IMR-90 (cell line): ENCODE results near the gene MAGI2. TPM values are rescaled to one million over a fixed set of nuclear protein-coding genes. Genes with fewer than 3 reads are reported as not detected.

Experiments
- ATAC-seq: fragments of 200-7000 bp; cut with Tn5 transposase; 2 replicates; pipeline ENCODE4 v1.9.1; 2020; ENCODE audit warnings: low read depth, mild to moderate bottlenecking, moderate library complexity
- BruUV-seq: library from RNA; stranded (reverse); fragments of 400-500 nt; replicated peaks from 2 replicates; lab custom pipeline; 2021; lab: Mats Ljungman, UMichigan
- CTCF ChIA-PET: fragments of 300-600 bp; formaldehyde crosslinking; extraction: SDS; loops from one replicate; lab custom pipeline; 2021; ENCODE audit warnings: antibody characterized with exemption; lab: Yijun Ruan, JAX
- POLR2A ChIA-PET: fragments of 300-600 bp; sonication (Branson Sonifier 250); formaldehyde crosslinking; loops from one replicate; lab custom pipeline; 2022; ENCODE audit warnings: antibody characterized with exemption; ENCODE audit not compliant: unreplicated experiment; lab: Charles Lee
- DNase-seq: peaks from one replicate; pipeline ENCODE4 v3.0.0; 2013
- H2AFZ ChIP-seq: replicated peaks from 2 replicates; pipeline ENCODE3; 2013; ENCODE audit warnings: low read length, mild to moderate bottlenecking; ENCODE audit not compliant: poor library complexity
- H2AK5ac ChIP-seq: 2 replicates; pipeline ENCODE4 v1.6.1; 2013; ENCODE audit warnings: low read depth, low read length, inconsistent platforms
- H2AK9ac ChIP-seq: replicated peaks from 2 replicates; pipeline ENCODE3; 2013; ENCODE audit warnings: mild to moderate bottlenecking, low read depth, low read length, moderate library complexity; ENCODE audit not compliant: poor library complexity
- H2BK120ac ChIP-seq: 2 replicates; pipeline ENCODE4 v1.6.1; 2013; ENCODE audit warnings: low read depth, low read length, inconsistent platforms
- H2BK15ac ChIP-seq: 3 replicates; pipeline ENCODE4 v1.6.1; 2013; ENCODE audit warnings: low read depth, low read length, inconsistent platforms
- H2BK20ac ChIP-seq: 2 replicates; pipeline ENCODE4 v1.6.1; 2013; ENCODE audit warnings: low read depth, mild to moderate bottlenecking, inconsistent platforms, low read length, moderate library complexity
- H2BK5ac ChIP-seq: 2 replicates; pipeline ENCODE4 v1.6.1; 2013; ENCODE audit warnings: mild to moderate bottlenecking, low read depth, low read length, inconsistent platforms; ENCODE audit not compliant: poor library complexity, severe bottlenecking
- H3K14ac ChIP-seq: replicated peaks from 2 replicates; pipeline ENCODE4 v1.6.1; 2013; ENCODE audit warnings: low read depth, low read length, inconsistent platforms
- H3K18ac ChIP-seq: 2 replicates; pipeline ENCODE4 v1.6.1; 2013; ENCODE audit warnings: low read depth, low read length, control low read depth
- H3K23ac ChIP-seq: 2 replicates; pipeline ENCODE4 v1.6.1; 2013; ENCODE audit warnings: low read depth, low read length, inconsistent platforms
- H3K27ac ChIP-seq: 2 replicates; pipeline ENCODE4 v1.5.1; 2013; ENCODE audit warnings: mild to moderate bottlenecking, control low read depth, low read length; ENCODE audit not compliant: insufficient read depth
- H3K27me3 ChIP-seq: 2 replicates; pipeline ENCODE4 v1.6.1; 2013; ENCODE audit warnings: low read length; ENCODE audit not compliant: control insufficient read depth, insufficient read depth
- H3K36me3 ChIP-seq: 2 replicates; pipeline ENCODE4 v1.6.1; 2013; ENCODE audit warnings: low read length, mixed read lengths; ENCODE audit not compliant: control insufficient read depth, insufficient read depth
- H3K4ac ChIP-seq: 2 replicates; pipeline ENCODE4 v1.6.1; 2013; ENCODE audit warnings: low read depth, low read length, inconsistent platforms
- H3K4me1 ChIP-seq: 2 replicates; pipeline ENCODE4 v1.6.1; 2013; ENCODE audit warnings: low read length, mixed read lengths; ENCODE audit not compliant: control insufficient read depth, insufficient read depth
- H3K4me2 ChIP-seq: 2 replicates; pipeline ENCODE4 v1.6.1; 2013; ENCODE audit warnings: low read depth, mild to moderate bottlenecking, control low read depth, low read length, moderate library complexity
- H3K4me3 ChIP-seq: 2 replicates; pipeline ENCODE4 v1.5.1; 2013; ENCODE audit warnings: low read depth, mild to moderate bottlenecking, control low read depth, low read length, moderate library complexity; ENCODE audit not compliant: insufficient read depth
- H3K56ac ChIP-seq: 2 replicates; pipeline ENCODE4 v1.6.1; 2013; ENCODE audit warnings: low read length, inconsistent platforms; ENCODE audit not compliant: insufficient read depth; ENCODE audit errors: extremely low read depth
- H3K79me1 ChIP-seq, 2 experiments: 2 replicates each; pipeline ENCODE4 v1.6.1; 2013; ENCODE audit warnings: low read length in 2 of 2, inconsistent platforms in 1 of 2, low read depth in 1 of 2
- H3K9ac ChIP-seq: 2 replicates; pipeline ENCODE4 v1.6.1; 2013; ENCODE audit warnings: low read depth, low read length, control low read depth
- H3K9me1 ChIP-seq: 2 replicates; pipeline ENCODE4 v1.6.1; 2013; ENCODE audit warnings: low read length, inconsistent platforms; ENCODE audit not compliant: insufficient read depth
- H3K9me3 ChIP-seq: 2 replicates; pipeline ENCODE4 v1.6.1; 2013; ENCODE audit warnings: low read length; ENCODE audit not compliant: control insufficient read depth, insufficient read depth
- H4K20me1 ChIP-seq: 2 replicates; pipeline ENCODE4 v1.6.1; 2013; ENCODE audit warnings: low read length, inconsistent platforms; ENCODE audit not compliant: insufficient read depth
- H4K5ac ChIP-seq: 2 replicates; pipeline ENCODE4 v1.6.1; 2013; ENCODE audit warnings: mild to moderate bottlenecking, low read depth, low read length, control low read depth
- H4K8ac ChIP-seq, 2 experiments: 2 replicates each; pipeline ENCODE4 v1.6.1; 2013; ENCODE audit warnings: low read depth in 2 of 2, low read length in 2 of 2, control low read depth in 1 of 2, inconsistent platforms in 1 of 2
- H4K91ac ChIP-seq: 2 replicates; pipeline ENCODE4 v1.6.1; 2013; ENCODE audit warnings: low read depth, low read length, inconsistent platforms; ENCODE audit not compliant: insufficient read depth
- BHLHE40 ChIP-seq: fragments of 150-350 bp; IDR thresholded peaks from 2 replicates; pipeline ENCODE4 v1.6.1; 2016; ENCODE audit warnings: mild to moderate bottlenecking, low read depth, low read length
- CHD1 ChIP-seq: IDR thresholded peaks from 2 replicates; pipeline ENCODE4 v1.6.1; 2012; ENCODE audit warnings: low read depth, low read length, improper control_type of control experiment
- MAZ ChIP-seq: IDR thresholded peaks from 2 replicates; pipeline ENCODE4 v1.6.1; 2012; ENCODE audit warnings: low read depth, mild to moderate bottlenecking, low read length, improper control_type of control experiment, moderate library complexity, borderline replicate concordance
- MXI1 ChIP-seq: IDR thresholded peaks from 2 replicates; pipeline ENCODE4 v1.6.1; 2012; ENCODE audit warnings: low read depth, mild to moderate bottlenecking, low read length, moderate library complexity, borderline replicate concordance
- RAD21 ChIP-seq: IDR thresholded peaks from 2 replicates; pipeline ENCODE4 v1.6.1; 2012; ENCODE audit warnings: low read length, improper control_type of control experiment
- RCOR1 ChIP-seq: IDR thresholded peaks from 2 replicates; pipeline ENCODE4 v1.6.1; 2012; ENCODE audit warnings: mild to moderate bottlenecking, low read length, improper control_type of control experiment; ENCODE audit not compliant: insufficient replicate concordance
- RFX5 ChIP-seq: IDR thresholded peaks from 2 replicates; pipeline ENCODE4 v1.8.0; 2012; ENCODE audit warnings: low read depth, mild to moderate bottlenecking, low read length, moderate library complexity
- SMC3 ChIP-seq: fragments of 150-350 bp; IDR thresholded peaks from 2 replicates; pipeline ENCODE4 v1.6.1; 2016; ENCODE audit warnings: low read depth, mild to moderate bottlenecking, antibody characterized with exemption, low read length, moderate library complexity
- WGBS, 2 experiments: methylation state at CpG; one replicate each; pipeline versions ENCODE4 v1.1.5 to v1.1.7; 2013; ENCODE audit warnings: missing lambda C conversion rate in 2 of 2; ENCODE audit not compliant: insufficient read length in 1 of 2; ENCODE audit errors: extremely low coverage in 2 of 2; 5-methylcytosine and 5-hydroxymethylcytosine counted together
- dilution Hi-C: fragments of 300-500 bp; cut with HindIII; formaldehyde crosslinking; loops from one replicate; pipeline ENCODE4 v1.14.3; 2018; ENCODE audit warnings: low sequenced_read_pairs; ENCODE audit not compliant: unreplicated experiment
- in situ Hi-C: fragments of 300-500 bp; cut with MboI; formaldehyde crosslinking; loops from 3 replicates; pipeline ENCODE4 v1.14.3; 2019; ENCODE audit warnings: low sequenced_read_pairs, inconsistent platforms, mixed read lengths
- intact Hi-C: fragments of 100-400 bp; cut with micrococcal nuclease; formaldehyde crosslinking; loops from 2 replicates; pipeline ENCODE4 v1.10.0; 2022
- polyA plus RNA-seq, 3 experiments: library from polyadenylated mRNA; depleted of rRNA; stranded (reverse); fragments of >200 nt; gene quantifications; 2 replicates each; pipeline ENCODE4 v1.2.3, GENCODE V29; 2012; ENCODE audit warnings: low replicate concordance in 1 of 3
- total RNA-seq: library from RNA; depleted of rRNA; stranded (reverse); fragments of >200 nt; gene quantifications from 2 replicates; pipeline ENCODE4 v1.2.3, GENCODE V29; 2012
- TF ChIP-seq, protein P1 (sequence below): conservative IDR thresholded peaks from 2 replicates; pipeline ENCODE4 v1.5.1; 2012; ENCODE audit warnings: mild to moderate bottlenecking, low read depth, low read length, improper control_type of control experiment

MAGI2 gene
- total and polyA plus RNA-seq, 2 of the 4 experiments (the other 2 are of a cell fraction): 2.5 to 17.9 TPM

- Histone ChIP-seq H2AK9ac (no peak overlapping the region), H2BK15ac (no peak overlapping the region), H4K5ac (no peak overlapping the region), H3K4me3 (no peak overlapping the region), H3K27ac (no peak overlapping the region), H2BK5ac (no peak overlapping the region), H2BK120ac (no peak overlapping the region), H3K9me3 (no peaks in the 10 kb centered on the region), H3K4me1 (no peaks in the 10 kb centered on the region; the same call in 1 of the 2 replicates), H3K9ac (no peak overlapping the region), H3K56ac (no peak overlapping the region), H3K14ac (no peak overlapping the region), H4K8ac (no peak overlapping the region), H3K27me3 (no peaks in the 10 kb centered on the region), H2BK20ac (no peak overlapping the region), H3K4me2 (no peak overlapping the region), H3K36me3 (no peaks in the 10 kb centered on the region), H3K18ac (no peak overlapping the region), H3K23ac (no peak overlapping the region), H4K20me1 (no peaks in the 10 kb centered on the region), H3K79me1 (peaks cover 0 to 5% of the 10 kb centered on the region in 2 experiments; a peak in 2 of 4 replicates), H3K4ac (no peak overlapping the region), H2AK5ac (no peak overlapping the region), H3K9me1 (no peaks in the 10 kb centered on the region), H4K91ac (no peak overlapping the region), H2AFZ (no peak overlapping the region)
- WGBS, 2 experiments: no CpG with 5 or more reads among the region's 1 CpG
- no TSS peak for BruUV-seq
- POLR2A ChIA-PET: no interaction called here
- ATAC-seq (no peak), DNase-seq (no peak)
- dilution Hi-C loops: no loop called here
- CTCF ChIA-PET: interaction anchor here (0.9 kb wide), 1 partner anchor 34 kb away, joined by 3 read pairs; no protein-coding TSS in a partner anchor
- in situ Hi-C loops: no loop called here
- TF ChIP-seq CHD1 (no peak), RAD21 (no peak), MXI1 (no peak), BHLHE40 (no peak), MAZ (no peak), RCOR1 (no peak), RFX5 (no peak), SMC3 (no peak)
- TF ChIP-seq, protein P1, sequence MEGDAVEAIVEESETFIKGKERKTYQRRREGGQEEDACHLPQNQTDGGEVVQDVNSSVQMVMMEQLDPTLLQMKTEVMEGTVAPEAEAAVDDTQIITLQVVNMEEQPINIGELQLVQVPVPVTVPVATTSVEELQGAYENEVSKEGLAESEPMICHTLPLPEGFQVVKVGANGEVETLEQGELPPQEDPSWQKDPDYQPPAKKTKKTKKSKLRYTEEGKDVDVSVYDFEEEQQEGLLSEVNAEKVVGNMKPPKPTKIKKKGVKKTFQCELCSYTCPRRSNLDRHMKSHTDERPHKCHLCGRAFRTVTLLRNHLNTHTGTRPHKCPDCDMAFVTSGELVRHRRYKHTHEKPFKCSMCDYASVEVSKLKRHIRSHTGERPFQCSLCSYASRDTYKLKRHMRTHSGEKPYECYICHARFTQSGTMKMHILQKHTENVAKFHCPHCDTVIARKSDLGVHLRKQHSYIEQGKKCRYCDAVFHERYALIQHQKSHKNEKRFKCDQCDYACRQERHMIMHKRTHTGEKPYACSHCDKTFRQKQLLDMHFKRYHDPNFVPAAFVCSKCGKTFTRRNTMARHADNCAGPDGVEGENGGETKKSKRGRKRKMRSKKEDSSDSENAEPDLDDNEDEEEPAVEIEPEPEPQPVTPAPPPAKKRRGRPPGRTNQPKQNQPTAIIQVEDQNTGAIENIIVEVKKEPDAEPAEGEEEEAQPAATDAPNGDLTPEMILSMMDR: no peak
- intact Hi-C loops: no loop called here
Observed at GRCh38 chr7:78736548-78736947, 716.9 kb downstream of the MAGI2 start.
